ENCODE measurements around the gene SCYGR2.

- TF ChIP-seq CTCF (IDR thresholded peaks at IDR 0.05; ENCODE audit: low read depth, low read length, missing input control) (no peak), GABPA (IDR thresholded peaks at IDR 0.05 in 1 of 2, conservative IDR thresholded peaks at IDR 0.05 in 1 of 2) (no peak), MAX (IDR thresholded peaks at IDR 0.05) (no peak)
Observed at GRCh38 chr2:227616631-227617030, 17.9 kb downstream of the SCYGR2 start.

Measured in liver (tissue), 3 donors.